Midbrain (tissue), 1 donor: ENCODE results near the gene SNX8.
A peak's percentile ranks its signal among the peaks of the same experiment; 100 is the strongest.

Experiments
- DNase-seq: peaks from one replicate; lab custom pipeline; 2025; lab: John Stamatoyannopoulos, UW

SNX8 gene

GRCh38 chr7:2261611-2262010 is 52.6 kb downstream of the SNX8 start:
- peak; percentile 28 for DNase-seq

- no peak for DNase-seq
Measured at GRCh38 chr7:2260820-2261219, 53.4 kb downstream of the SNX8 start.

GRCh38 chr7:2259480-2259879 is 54.8 kb downstream of the SNX8 start:
- no peak for DNase-seq

- DNase-seq, result no peak
Measured at GRCh38 chr7:2258661-2259365, 55.4 kb downstream of the SNX8 start.

- no peak for DNase-seq
Measured at GRCh38 chr7:2257651-2258050, 56.6 kb downstream of the SNX8 start.

GRCh38 chr7:2257046-2257551 is 57.1 kb downstream of the SNX8 start:
- DNase-seq, result no peak

GRCh38 chr7:2256306-2257045 is 57.8 kb downstream of the SNX8 start:
- DNase-seq, result no peak

- no peak for DNase-seq
Measured at GRCh38 chr7:2255145-2256139, 58.8 kb downstream of the SNX8 start.

GRCh38 chr7:2254429-2255144 is 59.7 kb downstream of the SNX8 start:
- DNase-seq, result no peak

GRCh38 chr7:2253525-2254244 is 60.6 kb downstream of the SNX8 start:
- no peak for DNase-seq

- DNase-seq, result no peak
Measured at GRCh38 chr7:2253021-2253420, 61.2 kb downstream of the SNX8 start.

- DNase-seq, result no peak
Measured at GRCh38 chr7:2251841-2252771, 62.1 kb downstream of the SNX8 start.

- no peak for DNase-seq
Measured at GRCh38 chr7:2251381-2251780, 62.9 kb downstream of the SNX8 start.

- no peak for DNase-seq
Measured at GRCh38 chr7:2249744-2250323, 64.4 kb downstream of the SNX8 start.

GRCh38 chr7:2248984-2249694 is 65.1 kb downstream of the SNX8 start:
- peak; percentile 21 for DNase-seq

- no peak for DNase-seq
Measured at GRCh38 chr7:2247141-2247995, 66.9 kb downstream of the SNX8 start.

- no peak for DNase-seq
Measured at GRCh38 chr7:2245883-2246675, 68.2 kb downstream of the SNX8 start.
